Measurements from ENCODE around the gene KREMEN1.

- TF ChIP-seq, protein P1, sequence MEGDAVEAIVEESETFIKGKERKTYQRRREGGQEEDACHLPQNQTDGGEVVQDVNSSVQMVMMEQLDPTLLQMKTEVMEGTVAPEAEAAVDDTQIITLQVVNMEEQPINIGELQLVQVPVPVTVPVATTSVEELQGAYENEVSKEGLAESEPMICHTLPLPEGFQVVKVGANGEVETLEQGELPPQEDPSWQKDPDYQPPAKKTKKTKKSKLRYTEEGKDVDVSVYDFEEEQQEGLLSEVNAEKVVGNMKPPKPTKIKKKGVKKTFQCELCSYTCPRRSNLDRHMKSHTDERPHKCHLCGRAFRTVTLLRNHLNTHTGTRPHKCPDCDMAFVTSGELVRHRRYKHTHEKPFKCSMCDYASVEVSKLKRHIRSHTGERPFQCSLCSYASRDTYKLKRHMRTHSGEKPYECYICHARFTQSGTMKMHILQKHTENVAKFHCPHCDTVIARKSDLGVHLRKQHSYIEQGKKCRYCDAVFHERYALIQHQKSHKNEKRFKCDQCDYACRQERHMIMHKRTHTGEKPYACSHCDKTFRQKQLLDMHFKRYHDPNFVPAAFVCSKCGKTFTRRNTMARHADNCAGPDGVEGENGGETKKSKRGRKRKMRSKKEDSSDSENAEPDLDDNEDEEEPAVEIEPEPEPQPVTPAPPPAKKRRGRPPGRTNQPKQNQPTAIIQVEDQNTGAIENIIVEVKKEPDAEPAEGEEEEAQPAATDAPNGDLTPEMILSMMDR (IDR thresholded peaks at IDR 0.05): no peak
- no peak for TF ChIP-seq PRDM15 (CRISPR knock-in tag; IDR thresholded peaks at IDR 0.05)
Measured at GRCh38 chr22:29211466-29211865, 138.6 kb downstream of the KREMEN1 start.

Measured in WTC11 (cell line).